ENCODE measurements around the gene ZC3H14. TPM values are rescaled to one million over a fixed set of nuclear protein-coding genes. Genes with fewer than 3 reads are reported as not detected.

The ZC3H14 gene
- total RNA-seq, 4 donors from 2014 or later: 34.0 to 49.5 (median 42.4) TPM

GRCh38 chr14:88545256-88545655, 17.6 kb upstream of the ZC3H14 start:
- in situ Hi-C loops (cut with MboI; ENCODE audit: low sequenced_read_pairs in 4 of 4) (loop anchor here in 1 of 4 donors (10.0 kb wide), 1 partner anchor 50 kb away; no protein-coding TSS in a partner anchor), intact Hi-C loops (cut with DNase I; ENCODE audit: low total_unique reads) (no loop called here)
- Histone ChIP-seq H3K4me3 (no peak overlapping the region), H3K36me3 (peaks cover 0 to 18% of the 10 kb centered on the region in 2 donors), H3K9me3 (no peaks in the 10 kb centered on the region), H3K4me1 (peaks cover 13 to 21% of the 10 kb centered on the region in 2 donors), H3K27me3 (no peaks in the 10 kb centered on the region), H3K27ac (no peak overlapping the region)
- DNase-seq (no peak), ATAC-seq (no peak)
- no peak for TF ChIP-seq POLR2A (IDR thresholded peaks at IDR 0.05)
- TF ChIP-seq, protein P1, sequence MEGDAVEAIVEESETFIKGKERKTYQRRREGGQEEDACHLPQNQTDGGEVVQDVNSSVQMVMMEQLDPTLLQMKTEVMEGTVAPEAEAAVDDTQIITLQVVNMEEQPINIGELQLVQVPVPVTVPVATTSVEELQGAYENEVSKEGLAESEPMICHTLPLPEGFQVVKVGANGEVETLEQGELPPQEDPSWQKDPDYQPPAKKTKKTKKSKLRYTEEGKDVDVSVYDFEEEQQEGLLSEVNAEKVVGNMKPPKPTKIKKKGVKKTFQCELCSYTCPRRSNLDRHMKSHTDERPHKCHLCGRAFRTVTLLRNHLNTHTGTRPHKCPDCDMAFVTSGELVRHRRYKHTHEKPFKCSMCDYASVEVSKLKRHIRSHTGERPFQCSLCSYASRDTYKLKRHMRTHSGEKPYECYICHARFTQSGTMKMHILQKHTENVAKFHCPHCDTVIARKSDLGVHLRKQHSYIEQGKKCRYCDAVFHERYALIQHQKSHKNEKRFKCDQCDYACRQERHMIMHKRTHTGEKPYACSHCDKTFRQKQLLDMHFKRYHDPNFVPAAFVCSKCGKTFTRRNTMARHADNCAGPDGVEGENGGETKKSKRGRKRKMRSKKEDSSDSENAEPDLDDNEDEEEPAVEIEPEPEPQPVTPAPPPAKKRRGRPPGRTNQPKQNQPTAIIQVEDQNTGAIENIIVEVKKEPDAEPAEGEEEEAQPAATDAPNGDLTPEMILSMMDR (IDR thresholded peaks at IDR 0.05 in 4 of 5, conservative IDR thresholded peaks at IDR 0.05 in 1 of 5): no peak

GRCh38 chr14:88546621-88547385, 16.0 kb upstream of the ZC3H14 start:
- no peak for ATAC-seq
- Histone ChIP-seq H3K4me3 (no peak overlapping the region), H3K27me3 (no peaks in the 10 kb centered on the region), H3K27ac (no peak overlapping the region), H3K9me3 (no peaks in the 10 kb centered on the region), H3K36me3 (peaks cover 0 to 18% of the 10 kb centered on the region in 2 donors), H3K4me1 (peaks cover 17 to 21% of the 10 kb centered on the region in 2 donors)
- in situ Hi-C loops (cut with MboI; ENCODE audit: low sequenced_read_pairs in 4 of 4) (loop anchor here in 1 of 4 donors (10.0 kb wide), 1 partner anchor 52 kb away; no protein-coding TSS in a partner anchor), intact Hi-C loops (cut with DNase I; ENCODE audit: low total_unique reads) (no loop called here)
- TF ChIP-seq POLR2A (IDR thresholded peaks at IDR 0.05): no peak
- TF ChIP-seq, protein P1 (IDR thresholded peaks at IDR 0.05 in 4 of 5, conservative IDR thresholded peaks at IDR 0.05 in 1 of 5): no peak
- no peak for DNase-seq

- intact Hi-C loops (cut with DNase I; ENCODE audit: low total_unique reads) (no loop called here), in situ Hi-C loops (cut with MboI; ENCODE audit: low sequenced_read_pairs in 4 of 4) (loop anchor here in 1 of 4 donors (10.0 kb wide), 1 partner anchor 53 kb away; no protein-coding TSS in a partner anchor)
Observed at GRCh38 chr14:88547386-88547780, 15.5 kb upstream of the ZC3H14 start.

GRCh38 chr14:88550078-88550477, 12.8 kb upstream of the ZC3H14 start:
- no peak overlapping the region for H3K27ac ChIP-seq
- ATAC-seq (no peak), DNase-seq (no peak)
- TF ChIP-seq POLR2A (IDR thresholded peaks at IDR 0.05): no peak
- TF ChIP-seq, protein P1 (IDR thresholded peaks at IDR 0.05 in 4 of 5, conservative IDR thresholded peaks at IDR 0.05 in 1 of 5): no peak
- H3K36me3 ChIP-seq: peaks cover 0 to 18% of the 10 kb centered on the region in 2 donors
- H3K27me3 ChIP-seq: no peaks in the 10 kb centered on the region
- H3K4me1 ChIP-seq: peaks cover 19 to 28% of the 10 kb centered on the region in 2 donors
- no peaks in the 10 kb centered on the region for H3K9me3 ChIP-seq
- intact Hi-C loops (cut with DNase I; ENCODE audit: low total_unique reads) (loop anchor here (5.0 to 10.0 kb wide), 4 partner anchors 165 to 1707 kb away; partner anchors contain the start of genes EFCAB11, GALC, PSMC1 and SPATA7), in situ Hi-C loops (cut with MboI; ENCODE audit: low sequenced_read_pairs in 4 of 4) (loop anchor here in 2 of 4 donors (10.0 to 25.0 kb wide), 2 partner anchors 55 to 1837 kb away; partner anchors contain the start of gene CALM1 (in 1 of the 2))
- no peak overlapping the region for H3K4me3 ChIP-seq

More at GRCh38 chr14:88547386-88547780, 15.5 kb upstream of the ZC3H14 start:
- Histone ChIP-seq H3K9me3 (no peaks in the 10 kb centered on the region), H3K4me3 (no peak overlapping the region), H3K27me3 (no peaks in the 10 kb centered on the region), H3K4me1 (peaks cover 20 to 22% of the 10 kb centered on the region in 2 donors), H3K36me3 (peaks cover 0 to 18% of the 10 kb centered on the region in 2 donors), H3K27ac (no peak overlapping the region)
- DNase-seq: no peak
- no peak for TF ChIP-seq POLR2A (IDR thresholded peaks at IDR 0.05)
- TF ChIP-seq, protein P1 (IDR thresholded peaks at IDR 0.05 in 4 of 5, conservative IDR thresholded peaks at IDR 0.05 in 1 of 5): no peak
- no peak for ATAC-seq
